A673 (cell line): ENCODE measurements around the gene NTRK3. TPM values are rescaled to one million over a fixed set of nuclear protein-coding genes. Genes with fewer than 3 reads are reported as not detected.

Experiments used
- BruUV-seq: library from RNA; stranded (reverse); fragments of 400-500 nt; replicated peaks from 2 replicates; lab custom pipeline; 2021; lab: Mats Ljungman, UMichigan
- CTCF ChIA-PET: fragments of 300-600 bp; sonication (Branson Sonifier 250); formaldehyde crosslinking; loops from one replicate; lab custom pipeline; 2022; ENCODE audit warnings: antibody characterized with exemption; lab: Charles Lee
- POLR2A ChIA-PET: fragments of 300-600 bp; sonication (Branson Sonifier 250); formaldehyde crosslinking; loops from one replicate; lab custom pipeline; 2022; ENCODE audit warnings: antibody characterized with exemption; ENCODE audit not compliant: low non-redundant PET; lab: Charles Lee
- DNase-seq: peaks from one replicate; pipeline ENCODE4 v3.0.0-alpha.2; 2015; ENCODE audit warnings: low spot score
- H3K27ac ChIP-seq: fragments of 200-600 bp; sonication (generic); 2 replicates; pipeline ENCODE4 v1.5.1; 2016; ENCODE audit warnings: mixed run types, low read depth, mild to moderate bottlenecking, mixed read lengths, antibody characterized with exemption, low read length; ENCODE audit not compliant: poor library complexity, severe bottlenecking
- H3K27me3 ChIP-seq: fragments of 200-600 bp; sonication (generic); replicated peaks from 2 replicates; pipeline ENCODE4 v1.6.1; 2017; ENCODE audit warnings: mixed run types, low read depth, mild to moderate bottlenecking, mixed read lengths, antibody characterized with exemption, low read length; ENCODE audit not compliant: insufficient read depth, poor library complexity
- H3K36me3 ChIP-seq: fragments of 200-600 bp; sonication (generic); 2 replicates; pipeline ENCODE4 v1.6.1; 2016; ENCODE audit warnings: mixed run types, mild to moderate bottlenecking, mixed read lengths, antibody characterized with exemption, low read length; ENCODE audit not compliant: insufficient read depth, poor library complexity, severe bottlenecking
- H3K4me1 ChIP-seq: fragments of 200-600 bp; sonication (generic); 2 replicates; pipeline ENCODE4 v1.6.1; 2017; ENCODE audit warnings: mixed run types, mild to moderate bottlenecking, mixed read lengths, antibody characterized with exemption, low read length; ENCODE audit not compliant: insufficient read depth, poor library complexity, severe bottlenecking
- H3K4me3 ChIP-seq: fragments of 200-600 bp; sonication (generic); 2 replicates; pipeline ENCODE4 v1.5.1; 2016; ENCODE audit warnings: low read depth, mixed run types, mild to moderate bottlenecking, mixed read lengths, low read length; ENCODE audit not compliant: poor library complexity, severe bottlenecking
- H3K9me3 ChIP-seq: fragments of 200-600 bp; sonication (generic); 2 replicates; pipeline ENCODE4 v1.6.1; 2016; ENCODE audit warnings: mixed run types, low read depth, mild to moderate bottlenecking, mixed read lengths, antibody characterized with exemption, low read length; ENCODE audit not compliant: poor library complexity, severe bottlenecking
- EZH2 ChIP-seq: fragments of 200-600 bp; sonication (generic); IDR thresholded peaks from 2 replicates; pipeline ENCODE4 v1.6.1; 2017; ENCODE audit warnings: borderline replicate concordance, low read depth, mild to moderate bottlenecking, mixed read lengths, antibody characterized with exemption, low read length; ENCODE audit not compliant: poor library complexity, severe bottlenecking
- intact Hi-C: fragments of 100-400 bp; cut with micrococcal nuclease; formaldehyde crosslinking; loops from one replicate; pipeline ENCODE4 v1.10.0; 2022; ENCODE audit not compliant: unreplicated experiment
- total RNA-seq: library from RNA; stranded (reverse); gene quantifications from 2 replicates; pipeline ENCODE4 v1.2.3, GENCODE V29; 2021
- TF ChIP-seq, protein P1 (sequence below): fragments of 300-800, 200-600 bp; sonication (generic); conservative IDR thresholded peaks from 2 replicates; pipeline ENCODE4 v1.5.1; 2017; ENCODE audit warnings: low read depth, mild to moderate bottlenecking, antibody characterized with exemption, low read length, moderate library complexity, mixed read lengths

NTRK3 gene
- total RNA-seq, 1 experiment from 2014 or later, result not detected

DNA sequence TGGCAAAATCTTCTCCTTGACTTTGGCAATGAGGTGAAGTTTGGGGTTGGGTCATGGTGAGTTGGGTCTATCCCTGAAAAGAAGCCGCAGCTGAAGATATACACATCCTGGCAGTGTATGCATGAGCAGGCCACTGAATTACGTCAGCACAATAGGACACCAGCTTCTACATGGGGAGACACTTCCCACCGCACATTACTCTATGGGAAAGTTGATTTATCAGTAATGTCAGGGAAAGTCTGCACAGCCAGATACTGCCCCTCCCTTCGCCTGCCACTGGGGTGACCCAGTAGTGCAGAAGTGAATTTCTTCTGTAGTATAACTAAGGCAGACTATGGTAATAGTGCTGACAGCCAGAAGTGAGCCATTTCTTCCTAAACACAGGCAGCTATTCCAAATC is 245.0 kb downstream of the NTRK3 start:
- CTCF ChIA-PET, result no interaction called here
- H3K9me3 ChIP-seq, result no peaks in the 10 kb centered on the region
- BruUV-seq, result no TSS peak
- H3K27me3 ChIP-seq, result no peaks in the 10 kb centered on the region
- intact Hi-C loops, result no loop called here
- no peak for TF ChIP-seq EZH2
- TF ChIP-seq, protein P1, sequence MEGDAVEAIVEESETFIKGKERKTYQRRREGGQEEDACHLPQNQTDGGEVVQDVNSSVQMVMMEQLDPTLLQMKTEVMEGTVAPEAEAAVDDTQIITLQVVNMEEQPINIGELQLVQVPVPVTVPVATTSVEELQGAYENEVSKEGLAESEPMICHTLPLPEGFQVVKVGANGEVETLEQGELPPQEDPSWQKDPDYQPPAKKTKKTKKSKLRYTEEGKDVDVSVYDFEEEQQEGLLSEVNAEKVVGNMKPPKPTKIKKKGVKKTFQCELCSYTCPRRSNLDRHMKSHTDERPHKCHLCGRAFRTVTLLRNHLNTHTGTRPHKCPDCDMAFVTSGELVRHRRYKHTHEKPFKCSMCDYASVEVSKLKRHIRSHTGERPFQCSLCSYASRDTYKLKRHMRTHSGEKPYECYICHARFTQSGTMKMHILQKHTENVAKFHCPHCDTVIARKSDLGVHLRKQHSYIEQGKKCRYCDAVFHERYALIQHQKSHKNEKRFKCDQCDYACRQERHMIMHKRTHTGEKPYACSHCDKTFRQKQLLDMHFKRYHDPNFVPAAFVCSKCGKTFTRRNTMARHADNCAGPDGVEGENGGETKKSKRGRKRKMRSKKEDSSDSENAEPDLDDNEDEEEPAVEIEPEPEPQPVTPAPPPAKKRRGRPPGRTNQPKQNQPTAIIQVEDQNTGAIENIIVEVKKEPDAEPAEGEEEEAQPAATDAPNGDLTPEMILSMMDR, result no peak
- no peak overlapping the region for H3K4me3 ChIP-seq
- DNase-seq, result no peak
- no peaks in the 10 kb centered on the region for H3K36me3 ChIP-seq
- no peaks in the 10 kb centered on the region for H3K4me1 ChIP-seq
- POLR2A ChIA-PET, result no interaction called here
- no peak overlapping the region for H3K27ac ChIP-seq

DNA sequence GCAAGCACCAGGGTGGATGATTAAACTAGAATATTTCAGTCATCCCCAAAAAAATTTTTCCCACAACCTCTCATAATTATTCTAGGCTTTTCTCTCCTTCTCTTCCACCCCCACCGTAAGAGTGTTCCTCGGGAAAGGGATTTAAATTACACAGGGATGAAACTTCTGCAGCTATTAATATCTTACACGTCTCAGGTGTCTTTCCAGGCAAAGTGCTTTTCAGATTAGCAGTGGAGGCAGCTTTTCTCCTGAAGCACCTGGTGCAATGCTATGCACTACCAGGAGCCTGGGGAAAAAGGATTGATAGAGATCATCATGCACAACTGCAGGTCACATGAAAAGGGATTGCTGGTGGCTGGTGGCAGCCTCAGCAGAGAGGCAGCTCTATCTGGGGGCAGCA is 250.4 kb downstream of the NTRK3 start:
- Histone ChIP-seq H3K4me3 (no peak overlapping the region), H3K4me1 (no peaks in the 10 kb centered on the region), H3K36me3 (no peaks in the 10 kb centered on the region), H3K27me3 (no peaks in the 10 kb centered on the region), H3K27ac (no peak overlapping the region), H3K9me3 (peaks cover 6% of the 10 kb centered on the region)
- no peak for DNase-seq
- ChIA-PET CTCF (no interaction called here), POLR2A (no interaction called here)
- BruUV-seq, result no TSS peak
- TF ChIP-seq, protein P1, result no peak
- no peak for TF ChIP-seq EZH2
- intact Hi-C loops, result no loop called here

DNA sequence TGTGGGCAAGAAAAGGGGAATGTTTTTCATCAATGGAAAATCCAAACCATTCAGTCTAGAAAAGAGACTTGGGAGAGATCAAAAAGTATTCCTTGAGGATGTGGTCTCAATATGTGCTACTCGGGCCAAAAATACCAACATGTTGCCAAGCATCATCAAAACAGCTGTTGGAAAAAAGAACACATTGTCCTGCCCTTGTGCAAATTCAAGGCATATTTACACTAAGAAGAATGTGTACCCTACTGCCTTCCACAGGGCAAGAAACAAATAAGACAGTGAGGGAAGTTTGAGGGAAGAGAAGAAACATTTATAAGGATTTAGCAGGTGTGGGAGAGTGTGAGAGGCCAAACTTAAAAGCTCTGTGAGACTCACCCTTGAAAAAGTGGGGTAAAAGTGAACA is 252.1 kb downstream of the NTRK3 start:
- Histone ChIP-seq H3K9me3 (peaks cover 6% of the 10 kb centered on the region), H3K27me3 (no peaks in the 10 kb centered on the region), H3K4me1 (no peaks in the 10 kb centered on the region), H3K4me3 (no peak overlapping the region), H3K36me3 (no peaks in the 10 kb centered on the region), H3K27ac (no peak overlapping the region)
- no TSS peak for BruUV-seq
- intact Hi-C loops, result no loop called here
- no peak for DNase-seq
- TF ChIP-seq, protein P1, result no peak
- no peak for TF ChIP-seq EZH2
- ChIA-PET POLR2A (no interaction called here), CTCF (no interaction called here)
